Liver (tissue), 9 donors: ENCODE measurements around the gene SLC66A2. TPM values are rescaled to one million over a fixed set of nuclear protein-coding genes. Genes with fewer than 3 reads are reported as not detected.
"Not testable (repeated sequence)": the region's sequence is repeated elsewhere in the genome, so short reads cannot be mapped to it uniquely, and the experiment has no call there.

Experiments
- DNase-seq: peaks from one replicate; pipeline ENCODE4 v3.0.0-alpha.2; 2017; ENCODE audit warnings: low spot score
- H3K27ac ChIP-seq, 2 donors: one replicate each; pipeline ENCODE4 v1.7.0; 2013; ENCODE audit warnings: inconsistent platforms in 2 of 2, low read length in 2 of 2, control low read depth in 1 of 2, low read depth in 1 of 2, mild to moderate bottlenecking in 1 of 2
- H3K27me3 ChIP-seq, 4 donors: one replicate each; pipeline versions ENCODE4 v1.6.1 to v1.7.0; 2013; ENCODE audit warnings: low read length in 3 of 4, inconsistent platforms in 1 of 4, mild to moderate bottlenecking in 1 of 4, moderate library complexity in 1 of 4; ENCODE audit not compliant: control insufficient read depth in 4 of 4, insufficient read depth in 4 of 4
- H3K36me3 ChIP-seq, 4 donors: one replicate each; pipeline versions ENCODE4 v1.6.1 to v1.7.0; 2013; ENCODE audit warnings: low read length in 3 of 4, mild to moderate bottlenecking in 3 of 4, low read depth in 1 of 4, moderate library complexity in 1 of 4; ENCODE audit not compliant: control insufficient read depth in 4 of 4, insufficient read depth in 3 of 4
- H3K4me1 ChIP-seq, 4 donors: one replicate each; pipeline versions ENCODE4 v1.6.1 to v1.7.0; 2013; ENCODE audit warnings: low read length in 3 of 4, mild to moderate bottlenecking in 3 of 4, moderate library complexity in 1 of 4; ENCODE audit not compliant: control insufficient read depth in 4 of 4, insufficient read depth in 4 of 4
- H3K4me3 ChIP-seq, 3 donors: one replicate each; pipeline versions ENCODE4 v1.6.1 to v1.7.0; 2013; ENCODE audit warnings: low read length in 3 of 3, control low read depth in 1 of 3, low read depth in 1 of 3, mild to moderate bottlenecking in 1 of 3
- H3K9ac ChIP-seq, 2 donors: one replicate each; pipeline ENCODE4 v1.7.0; 2013; ENCODE audit warnings: low read length in 2 of 2, mild to moderate bottlenecking in 2 of 2, moderate library complexity in 2 of 2, control low read depth in 1 of 2, low read depth in 1 of 2
- H3K9me3 ChIP-seq, 4 donors: one replicate each; pipeline versions ENCODE4 v1.6.1 to v1.7.0; 2013; ENCODE audit warnings: low read length in 3 of 4; ENCODE audit not compliant: control insufficient read depth in 4 of 4
- ATF3 ChIP-seq: IDR thresholded peaks from 2 replicates; pipeline ENCODE4 v1.6.1; 2016; ENCODE audit warnings: antibody characterized with exemption
- CTCF ChIP-seq: fragments of 150-350 bp; IDR thresholded peaks from 2 replicates; pipeline ENCODE4 v1.5.1; 2017; ENCODE audit warnings: improper control_type of control experiment, low read depth, low read length; ENCODE audit not compliant: missing input control
- FOXA1 ChIP-seq: IDR thresholded peaks from 2 replicates; pipeline ENCODE4 v1.6.1; 2016; ENCODE audit warnings: antibody characterized with exemption
- HNF4A ChIP-seq, 2 donors: conservative IDR thresholded peaks; 2 replicates each; pipeline ENCODE4 v1.6.1; 2016; ENCODE audit warnings: antibody characterized with exemption in 2 of 2, mild to moderate bottlenecking in 2 of 2
- HNF4G ChIP-seq: IDR thresholded peaks from 2 replicates; pipeline ENCODE4 v1.6.1; 2016; ENCODE audit warnings: antibody characterized with exemption
- NR2F2 ChIP-seq: IDR thresholded peaks from 2 replicates; pipeline ENCODE4 v1.6.1; 2016; ENCODE audit warnings: antibody characterized with exemption
- RAD21 ChIP-seq, 2 donors: IDR thresholded peaks; 2 replicates each; pipeline ENCODE4 v1.6.1; 2016; ENCODE audit warnings: antibody characterized with exemption in 2 of 2, mild to moderate bottlenecking in 2 of 2
- RXRA ChIP-seq, 2 donors: IDR thresholded peaks; 2 replicates each; pipeline ENCODE4 v1.6.1; 2017 to 2018; ENCODE audit warnings: antibody characterized with exemption in 2 of 2, mild to moderate bottlenecking in 1 of 2
- TAF1 ChIP-seq: conservative IDR thresholded peaks from 2 replicates; pipeline ENCODE4 v1.6.1; 2016; ENCODE audit warnings: antibody characterized with exemption, mild to moderate bottlenecking
- WGBS: extraction: QIAGEN DNeasy Blood & Tissue Kit; methylation state at CpG from one replicate; pipeline ENCODE4 v1.1.7; 2013; 5-methylcytosine and 5-hydroxymethylcytosine counted together
- polyA plus RNA-seq, 2 donors: library from polyadenylated mRNA; stranded (reverse) in 1 of 2; unstranded in 1 of 2; fragments of 200-250 nt in 1 of 2; fragments of >200 nt in 1 of 2; fragmentation: Nextera tagmentation in 1 of 2; extraction: Ambion mirVana in 1 of 2; gene quantifications; one replicate each; pipeline versions ENCODE4 v1.2.1 to v1.2.3, GENCODE V29; 2013 to 2015
- total RNA-seq, 2 donors: library from RNA; depleted of rRNA; stranded (reverse); fragments of >200 nt; gene quantifications; one replicate each; pipeline ENCODE4 v1.2.3, GENCODE V29; 2014
- TF ChIP-seq, protein P1 (sequence below): IDR thresholded peaks from 2 replicates; pipeline ENCODE4 v1.6.1; 2016; ENCODE audit warnings: antibody characterized with exemption
- TF ChIP-seq, protein P2 (sequence below): IDR thresholded peaks from 2 replicates; pipeline ENCODE4 v1.6.1; 2016; ENCODE audit warnings: antibody characterized with exemption, mild to moderate bottlenecking
- donor health status: healthy.
- donor health status: healthy.
- donor health status: healthy.
- donor health status: healthy.
- donor health status: healthy.

The SLC66A2 gene
- total and polyA plus RNA-seq, 4 donors = 47.8 to 107 (median 67.9) TPM

DNA sequence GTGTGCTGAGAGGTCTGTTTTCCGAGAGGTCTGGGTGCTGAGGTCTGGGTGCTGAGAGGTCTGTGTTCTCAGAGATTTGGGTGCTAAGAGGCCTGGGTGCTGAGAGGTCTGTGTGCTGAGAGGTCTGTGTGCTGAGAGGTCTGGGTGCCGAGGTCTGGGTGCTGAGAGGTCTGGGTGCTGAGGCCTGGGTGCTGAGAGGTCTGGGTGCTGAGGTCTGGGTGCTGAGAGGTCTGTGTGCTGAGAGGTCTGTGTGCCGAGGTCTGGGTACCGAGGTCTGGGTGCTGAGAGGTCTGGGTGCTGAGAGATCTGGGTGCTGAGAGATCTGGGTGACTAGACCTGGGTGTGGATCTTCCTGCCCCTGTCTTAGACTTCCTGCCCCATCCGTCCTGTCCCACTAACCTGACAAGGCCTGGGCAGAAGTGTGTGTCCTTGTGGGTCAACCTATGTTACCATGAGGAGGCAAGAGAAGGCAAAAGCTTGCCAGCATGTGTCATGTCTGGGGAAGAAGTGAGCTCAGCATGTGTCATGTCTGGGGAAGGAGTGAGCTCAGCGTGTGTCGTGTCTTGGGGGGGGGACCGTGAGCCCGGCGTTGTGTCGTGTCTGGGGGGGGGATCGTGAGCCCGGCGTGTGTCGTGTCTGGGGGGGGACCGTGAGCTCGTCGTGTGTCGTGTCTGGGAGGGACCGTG, 84.4 kb downstream of the SLC66A2 start:
- Histone ChIP-seq H3K4me1 (no peaks in the 10 kb centered on the region), H3K27ac (no peak overlapping the region), H3K9me3 (peaks cover 0 to 2% (median 0%) of the 10 kb centered on the region in 4 donors), H3K36me3 (no peaks in the 10 kb centered on the region), H3K4me3 (no peak overlapping the region), H3K9ac (no peak overlapping the region), H3K27me3 (no peaks in the 10 kb centered on the region)
- DNase-seq = no peak
- TF ChIP-seq, protein P1, sequence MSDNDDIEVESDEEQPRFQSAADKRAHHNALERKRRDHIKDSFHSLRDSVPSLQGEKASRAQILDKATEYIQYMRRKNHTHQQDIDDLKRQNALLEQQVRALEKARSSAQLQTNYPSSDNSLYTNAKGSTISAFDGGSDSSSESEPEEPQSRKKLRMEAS = no peak
- TF ChIP-seq TAF1 (no peak), RAD21 (IDR thresholded peaks at IDR 0.05) (no peak), CTCF (no peak), FOXA1 (no peak), RXRA (IDR thresholded peaks at IDR 0.05) (no peak), HNF4A (conservative IDR thresholded peaks at IDR 0.05) (no peak), HNF4G (no peak), NR2F2 (no peak), ATF3 (no peak)
- TF ChIP-seq, protein P2, sequence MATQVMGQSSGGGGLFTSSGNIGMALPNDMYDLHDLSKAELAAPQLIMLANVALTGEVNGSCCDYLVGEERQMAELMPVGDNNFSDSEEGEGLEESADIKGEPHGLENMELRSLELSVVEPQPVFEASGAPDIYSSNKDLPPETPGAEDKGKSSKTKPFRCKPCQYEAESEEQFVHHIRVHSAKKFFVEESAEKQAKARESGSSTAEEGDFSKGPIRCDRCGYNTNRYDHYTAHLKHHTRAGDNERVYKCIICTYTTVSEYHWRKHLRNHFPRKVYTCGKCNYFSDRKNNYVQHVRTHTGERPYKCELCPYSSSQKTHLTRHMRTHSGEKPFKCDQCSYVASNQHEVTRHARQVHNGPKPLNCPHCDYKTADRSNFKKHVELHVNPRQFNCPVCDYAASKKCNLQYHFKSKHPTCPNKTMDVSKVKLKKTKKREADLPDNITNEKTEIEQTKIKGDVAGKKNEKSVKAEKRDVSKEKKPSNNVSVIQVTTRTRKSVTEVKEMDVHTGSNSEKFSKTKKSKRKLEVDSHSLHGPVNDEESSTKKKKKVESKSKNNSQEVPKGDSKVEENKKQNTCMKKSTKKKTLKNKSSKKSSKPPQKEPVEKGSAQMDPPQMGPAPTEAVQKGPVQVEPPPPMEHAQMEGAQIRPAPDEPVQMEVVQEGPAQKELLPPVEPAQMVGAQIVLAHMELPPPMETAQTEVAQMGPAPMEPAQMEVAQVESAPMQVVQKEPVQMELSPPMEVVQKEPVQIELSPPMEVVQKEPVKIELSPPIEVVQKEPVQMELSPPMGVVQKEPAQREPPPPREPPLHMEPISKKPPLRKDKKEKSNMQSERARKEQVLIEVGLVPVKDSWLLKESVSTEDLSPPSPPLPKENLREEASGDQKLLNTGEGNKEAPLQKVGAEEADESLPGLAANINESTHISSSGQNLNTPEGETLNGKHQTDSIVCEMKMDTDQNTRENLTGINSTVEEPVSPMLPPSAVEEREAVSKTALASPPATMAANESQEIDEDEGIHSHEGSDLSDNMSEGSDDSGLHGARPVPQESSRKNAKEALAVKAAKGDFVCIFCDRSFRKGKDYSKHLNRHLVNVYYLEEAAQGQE = no peak
- 90% methylated on average over 20 of the region's 20 CpGs for WGBS

DNA sequence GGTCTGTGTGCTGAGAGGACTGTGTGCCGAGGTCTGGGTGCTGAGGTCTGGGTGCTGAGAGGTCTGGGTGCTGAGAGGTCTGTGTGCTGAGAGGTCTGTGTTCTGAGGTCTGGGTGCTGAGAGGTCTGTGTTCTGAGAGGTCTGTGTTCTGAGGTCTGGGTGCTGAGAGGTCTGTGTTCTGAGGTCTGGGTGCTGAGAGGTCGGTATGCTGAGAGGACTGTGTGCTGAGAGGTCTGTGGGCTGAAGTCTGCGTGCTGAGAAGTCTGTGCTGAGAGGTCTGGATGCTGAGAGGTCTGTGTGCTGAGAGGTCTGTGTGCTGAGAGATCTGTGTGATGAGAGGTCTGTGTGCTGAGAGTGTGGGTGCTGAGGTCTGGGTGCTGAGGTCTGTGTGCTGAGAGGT, 85.5 kb downstream of the SLC66A2 start:
- H3K36me3 ChIP-seq, H3K4me3 ChIP-seq, H3K4me1 ChIP-seq, H3K27ac ChIP-seq, H3K27me3 ChIP-seq, DNase-seq, H3K9me3 ChIP-seq, H3K9ac ChIP-seq: not testable (repeated sequence)
- WGBS = 60% methylated on average over 3 of the region's 3 CpGs

DNA sequence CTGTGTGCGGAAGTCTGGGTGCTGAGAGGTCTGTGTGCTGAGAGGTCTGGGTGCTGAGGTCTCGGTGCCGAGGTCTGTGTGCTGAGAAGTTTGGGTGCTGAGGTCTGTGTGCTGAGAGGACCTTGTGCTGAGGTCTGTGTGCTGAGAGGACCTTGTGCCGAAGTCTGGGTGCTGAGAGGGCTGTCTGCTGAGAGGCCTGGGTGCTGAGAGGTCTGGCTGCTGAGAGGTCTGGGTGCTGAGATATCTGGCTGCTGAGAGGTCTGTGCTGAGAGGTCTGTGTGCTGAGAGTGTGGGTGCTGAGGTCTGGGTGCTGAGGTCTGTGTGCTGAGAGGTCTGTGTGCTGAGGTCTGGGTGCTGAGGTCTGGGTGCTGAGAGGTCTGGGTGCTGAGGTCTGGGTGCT, 86.5 kb downstream of the SLC66A2 start:
- 93% methylated on average over 4 of the region's 4 CpGs for WGBS
- H3K27me3 ChIP-seq, H3K9ac ChIP-seq, H3K27ac ChIP-seq, DNase-seq, H3K4me3 ChIP-seq, H3K4me1 ChIP-seq, H3K36me3 ChIP-seq, H3K9me3 ChIP-seq: not testable (repeated sequence)
